Suppressor macrophage treated with lipopolysaccharide for 4 hours (primary cell): Measurements from ENCODE around the gene AGO4.
"Not testable (repeated sequence)": the region's sequence is repeated elsewhere in the genome, so short reads cannot be mapped to it uniquely, and the experiment has no call there.

Experiments used
- DNase-seq: peaks from one replicate; pipeline ENCODE4 v3.0.0-alpha.2; 2020

AGO4 gene

DNA sequence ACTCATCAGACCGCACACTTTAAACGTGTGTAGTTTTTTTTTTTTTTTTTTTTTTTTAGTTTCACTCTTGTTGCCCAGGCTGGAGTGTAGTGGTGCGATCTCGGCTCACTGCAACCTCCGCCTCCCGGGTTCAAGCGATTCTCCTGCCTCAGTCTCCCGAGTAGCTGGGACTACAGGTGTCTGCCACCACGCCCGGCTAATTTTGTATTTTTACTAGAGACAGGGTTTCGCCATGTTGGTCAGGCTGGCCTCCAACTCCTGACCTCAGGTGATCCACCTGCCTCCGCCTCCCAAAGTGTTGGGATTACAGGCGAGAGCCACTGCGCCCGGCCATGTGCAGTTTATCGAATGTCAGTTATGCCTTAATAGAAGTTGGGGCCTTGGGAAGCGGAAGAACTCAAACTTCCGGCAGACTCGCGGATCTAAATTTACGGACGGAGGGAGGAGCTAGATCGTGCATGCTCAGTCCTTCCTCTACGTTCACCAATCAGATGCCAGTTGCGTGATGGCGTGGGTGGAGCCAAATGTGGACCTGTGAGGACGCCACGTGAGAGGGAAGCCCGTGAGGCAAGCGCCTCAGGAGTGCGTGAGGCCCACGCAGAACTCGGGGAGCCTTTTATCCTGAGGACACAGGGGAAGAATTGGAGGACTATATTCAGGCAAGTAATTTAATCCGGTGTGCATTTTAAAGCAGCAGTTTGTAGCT, 61.6 kb downstream of the AGO4 start:
- not testable (repeated sequence) for DNase-seq

DNA sequence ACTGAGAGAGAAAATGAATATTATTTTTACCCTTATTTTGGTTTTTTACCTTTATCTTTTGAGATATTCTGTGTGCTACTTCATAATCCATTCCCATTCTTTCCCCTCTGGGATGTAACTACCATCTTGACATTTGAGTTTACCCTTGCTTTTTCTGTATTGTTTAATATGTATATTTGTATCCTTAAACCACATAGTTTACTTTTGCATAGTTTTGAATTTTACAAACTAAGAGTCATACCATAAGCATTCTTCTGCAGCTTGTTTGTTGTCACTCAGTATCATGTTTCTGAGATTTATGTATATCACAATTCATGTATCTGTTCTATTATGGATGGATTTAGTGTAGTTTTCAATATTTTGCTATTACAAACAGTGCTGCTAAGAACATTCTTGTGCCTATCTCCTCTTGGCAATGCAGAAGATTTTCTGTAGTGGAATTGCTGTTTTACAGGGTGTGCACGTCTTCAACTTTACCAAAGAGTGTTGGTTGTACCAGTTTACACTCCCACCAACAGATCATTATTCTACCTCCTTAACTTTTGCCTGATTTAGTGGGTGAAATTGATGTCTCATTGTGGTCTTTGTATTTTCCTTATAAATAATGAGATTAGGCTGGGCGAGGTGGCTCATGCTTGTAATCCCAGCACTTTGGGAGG, 63.0 kb downstream of the AGO4 start:
- DNase-seq = no peak

DNA sequence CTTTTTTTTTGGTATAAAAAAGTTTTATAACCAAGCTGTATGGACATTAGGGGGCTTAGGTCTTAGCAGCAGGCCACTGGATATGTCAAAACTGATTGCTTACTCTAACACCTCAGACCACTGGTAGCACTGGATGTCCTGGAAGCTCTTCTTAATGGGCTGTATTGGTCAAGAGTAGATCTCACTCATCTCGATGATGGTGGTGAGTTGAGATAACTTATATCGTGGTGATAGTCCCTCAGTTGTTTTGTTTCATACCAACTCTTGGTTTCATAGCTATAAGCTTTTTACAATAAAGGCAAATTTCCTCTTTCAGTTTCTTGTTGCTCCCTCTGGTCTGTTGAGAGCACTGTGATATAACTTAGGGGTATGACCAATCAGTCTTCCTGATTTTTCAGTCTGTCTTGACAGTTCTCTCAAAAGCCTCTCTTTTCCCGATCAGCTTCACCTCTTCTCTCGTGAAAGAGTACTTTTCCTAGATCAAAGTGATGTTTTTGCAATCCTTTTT, 65.5 kb downstream of the AGO4 start:
- DNase-seq = peak; percentile 54

DNA sequence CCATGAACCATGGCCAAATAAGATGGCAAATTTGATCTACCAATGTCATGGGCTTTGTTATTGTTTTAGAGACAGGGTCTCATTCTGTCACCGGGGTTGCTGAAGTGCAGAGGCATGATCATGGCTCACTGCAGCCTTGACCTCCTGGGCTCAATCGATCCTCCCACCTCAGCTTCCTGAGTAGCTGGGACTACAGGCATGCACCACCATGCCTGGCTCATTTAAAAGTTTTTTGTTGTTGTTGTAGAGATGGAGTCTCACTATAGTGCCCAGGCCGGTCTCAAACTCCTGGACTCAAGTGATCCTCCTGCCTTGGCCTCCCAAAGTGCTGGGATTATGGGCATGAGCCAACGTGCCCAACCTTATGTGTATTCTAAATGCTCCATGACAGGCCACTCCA, 66.3 kb downstream of the AGO4 start:
- DNase-seq = not testable (repeated sequence)

DNA sequence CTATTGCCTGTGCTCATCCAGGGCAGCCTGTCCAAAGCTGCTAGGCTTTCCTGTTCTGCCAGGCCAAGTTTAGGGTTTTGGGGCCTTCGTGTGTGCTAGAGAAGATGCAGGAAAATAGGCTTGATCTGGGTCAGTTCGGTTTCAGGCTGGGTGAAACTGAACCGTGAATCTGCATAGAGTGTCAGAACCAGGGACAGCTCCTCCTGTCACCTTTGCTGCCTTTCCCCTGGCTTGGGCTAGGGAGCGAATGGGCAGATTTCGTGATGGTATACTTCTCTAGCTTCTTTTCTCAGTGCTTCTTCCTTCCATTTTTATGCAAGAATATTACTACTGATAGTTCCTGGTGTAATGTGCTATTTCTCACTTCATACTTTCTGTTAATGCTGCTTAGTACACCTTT, 69.2 kb downstream of the AGO4 start:
- no peak for DNase-seq

DNA sequence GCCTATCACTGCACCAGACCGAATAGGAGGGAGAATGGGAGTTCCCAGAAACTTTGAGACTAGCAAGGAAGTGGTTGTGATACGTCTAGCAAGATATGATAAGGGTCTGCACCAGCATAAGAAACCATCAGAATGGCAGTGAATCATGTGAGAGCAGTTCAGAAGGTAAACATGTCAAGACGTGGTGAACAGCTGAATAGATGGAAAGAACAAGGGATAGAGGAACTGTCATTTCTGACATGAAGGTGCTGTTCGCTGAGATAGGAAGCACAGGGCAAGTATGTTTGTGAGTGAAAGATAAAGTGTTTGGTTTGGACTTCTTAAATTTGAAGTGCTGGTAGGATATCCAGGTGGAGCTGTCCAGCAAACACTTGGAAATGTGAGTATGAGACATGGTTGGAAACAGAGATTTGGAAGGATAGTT, 74.0 kb downstream of the AGO4 start:
- no peak for DNase-seq

DNA sequence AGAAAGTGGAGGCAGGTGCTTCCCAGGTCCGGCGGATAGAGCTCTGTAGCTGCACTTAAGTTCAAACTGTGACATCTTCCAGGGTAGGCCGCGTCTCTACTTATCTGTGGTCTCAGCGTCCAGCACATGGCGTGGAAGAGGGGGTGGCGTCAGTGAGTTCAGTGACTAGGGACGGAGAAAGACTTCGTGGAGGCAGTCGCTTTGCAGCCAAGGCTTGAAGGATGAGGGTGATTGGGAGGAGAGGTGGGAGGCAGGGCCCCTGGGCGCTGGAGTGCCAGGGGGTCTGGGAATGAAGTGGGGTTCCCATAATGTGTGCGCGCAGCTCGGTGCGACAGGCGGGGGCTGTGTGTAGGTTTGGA, 74.7 kb downstream of the AGO4 start:
- DNase-seq = no peak

DNA sequence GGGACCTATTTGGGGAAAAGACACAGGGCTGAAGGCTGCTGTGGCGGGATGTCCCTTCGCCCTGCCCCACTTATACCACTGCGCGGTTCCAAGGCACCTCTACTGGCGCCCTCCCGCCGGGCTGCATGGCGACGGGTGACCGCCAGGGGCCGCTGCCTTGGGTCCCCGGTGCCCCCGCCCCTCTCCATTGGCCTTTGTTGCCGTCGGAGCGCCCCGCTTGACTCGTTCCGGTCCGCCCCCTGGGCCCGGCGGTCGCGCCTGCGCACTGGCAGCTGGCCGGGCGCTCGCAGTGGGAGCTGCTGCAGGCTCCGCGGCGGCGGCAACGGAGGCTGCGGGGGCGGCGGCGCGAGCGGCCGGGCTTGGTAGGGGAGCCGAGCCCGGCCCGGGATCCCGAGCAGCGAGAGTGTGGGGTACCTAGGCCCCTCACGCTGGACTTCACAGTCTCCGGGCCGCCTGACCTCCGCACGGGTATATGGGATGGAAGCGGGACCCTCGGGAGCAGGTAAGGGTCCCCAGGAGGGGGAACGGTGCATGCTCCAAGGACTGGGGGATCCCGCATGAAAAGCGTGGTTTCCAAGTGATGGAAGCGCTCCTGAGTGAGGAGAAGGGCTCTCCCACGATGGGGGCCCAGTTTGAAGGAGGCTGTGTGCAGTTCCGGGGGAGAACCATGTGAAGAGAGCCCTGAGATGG, 75.3 kb downstream of the AGO4 start, which contains the start of gene AGO1:
Gene AGO1, plus strand, starts transcription at position 265 of the 690 bp plus-strand sequence. Its CDS starts 213 bp downstream, at position 478.
- DNase-seq = peak; percentile 98

DNA sequence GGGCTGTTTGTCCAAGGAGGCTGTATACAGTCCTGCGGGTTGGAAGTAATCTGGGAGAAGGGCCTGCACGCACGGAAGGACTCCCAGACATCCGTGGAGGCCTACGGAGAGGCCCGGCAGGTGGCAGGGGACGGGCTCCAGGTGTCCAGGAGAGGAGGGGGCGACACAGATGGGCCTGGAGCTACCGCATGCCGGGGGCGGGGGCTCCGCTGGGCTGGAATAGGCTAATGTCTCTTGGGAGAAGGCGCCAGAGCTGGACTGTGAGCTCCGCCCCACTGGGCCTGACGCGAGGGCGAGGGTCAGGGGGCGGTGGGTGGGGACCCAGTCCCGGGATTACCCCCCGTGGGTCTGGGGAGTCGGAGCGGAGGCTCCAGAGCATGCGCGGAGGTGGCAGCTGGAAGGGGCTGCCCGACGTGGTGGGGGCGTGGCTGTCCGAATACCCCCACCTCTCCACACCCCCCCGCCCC, 75.9 kb downstream of the AGO4 start:
- DNase-seq = peak; percentile 37

DNA sequence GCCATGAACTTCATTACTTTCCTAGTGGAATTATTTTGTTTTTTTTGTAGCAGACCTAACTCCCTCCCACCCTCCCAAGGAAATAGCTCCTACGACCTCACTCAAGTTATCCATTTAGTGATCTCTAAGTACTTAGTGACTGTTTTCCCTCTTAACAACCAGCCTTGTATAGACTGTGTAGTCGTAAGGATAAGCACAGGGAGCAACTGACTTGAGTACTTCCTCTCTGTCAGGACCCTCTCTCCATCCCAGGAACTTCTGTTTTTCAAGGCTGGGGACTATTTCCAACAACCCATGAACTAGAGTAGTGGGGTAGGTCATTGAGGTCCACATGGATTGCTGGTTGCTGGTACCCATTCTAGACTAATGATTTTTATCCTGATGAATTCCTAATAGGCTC, 77.1 kb downstream of the AGO4 start:
- DNase-seq = no peak

DNA sequence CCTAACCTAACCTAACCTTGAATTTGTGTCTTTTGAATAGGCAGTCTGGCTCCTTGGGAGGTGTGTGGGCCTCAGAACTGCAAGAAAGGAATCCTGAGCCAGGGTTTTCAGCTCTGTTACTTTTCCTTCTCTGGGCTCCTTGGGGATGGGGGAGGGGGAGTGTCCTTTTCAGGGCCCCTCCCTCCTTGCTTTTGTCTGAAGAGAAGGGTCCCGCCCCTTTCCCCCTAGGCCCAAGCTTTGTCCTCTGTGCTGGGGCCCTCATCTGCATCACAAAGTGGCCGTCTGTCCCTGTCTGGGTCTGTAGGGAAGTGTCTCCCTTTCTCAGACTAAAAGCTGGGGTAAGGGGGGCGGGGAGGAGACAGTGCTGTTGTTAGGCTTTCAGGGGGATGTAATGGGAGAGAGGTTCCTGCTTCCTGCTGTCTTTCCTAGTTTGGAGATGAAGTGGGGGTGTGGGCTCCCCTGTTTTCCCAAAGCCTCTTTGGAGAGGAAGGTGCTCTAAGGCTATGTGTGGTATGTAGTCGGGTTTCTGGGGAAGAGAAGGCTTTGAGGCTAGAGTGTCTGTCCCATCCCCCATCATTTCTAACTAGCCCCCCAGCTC, 78.2 kb downstream of the AGO4 start:
- DNase-seq = no peak

DNA sequence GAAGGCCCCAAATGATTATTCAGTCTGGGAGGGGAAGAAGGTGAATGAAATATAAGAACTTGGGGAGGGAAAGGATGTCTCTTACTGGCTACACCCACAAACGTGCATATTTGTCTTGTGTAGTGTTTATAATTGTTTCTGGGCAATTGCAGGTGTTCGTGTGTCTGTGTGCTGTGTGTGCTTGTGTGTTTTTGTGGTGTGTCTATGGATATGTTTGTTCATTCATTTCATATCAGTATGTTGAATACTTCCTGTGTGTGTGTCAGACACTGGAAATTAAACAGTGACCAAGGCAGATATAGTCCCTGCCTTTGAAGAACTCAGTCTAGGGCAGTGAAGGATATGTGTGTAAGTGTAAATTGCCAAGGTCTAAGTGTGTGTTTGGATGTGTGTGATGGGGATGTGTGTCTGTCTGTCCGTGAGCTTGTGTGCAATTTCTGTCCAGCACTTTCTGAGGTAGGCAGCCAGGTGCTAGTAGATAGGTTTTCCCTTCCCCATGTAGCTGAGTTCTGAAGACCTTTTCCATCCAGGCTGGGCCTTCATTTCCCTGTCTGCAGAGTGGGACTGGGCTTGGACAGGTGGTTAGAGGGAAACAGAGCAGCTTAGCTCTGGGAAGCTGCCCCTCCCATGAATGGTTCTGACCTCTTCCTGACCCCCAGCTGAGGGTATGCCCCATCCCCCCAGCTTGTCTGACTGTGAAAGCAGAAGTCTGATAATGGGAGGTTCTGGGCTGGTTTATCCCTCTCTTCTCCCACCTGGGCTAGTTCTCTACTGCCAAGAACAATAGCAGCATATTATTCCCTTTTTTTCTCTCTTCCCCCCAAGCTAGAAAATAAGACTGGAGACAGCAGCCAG, 79.0 kb downstream of the AGO4 start:
- DNase-seq = no peak

DNA sequence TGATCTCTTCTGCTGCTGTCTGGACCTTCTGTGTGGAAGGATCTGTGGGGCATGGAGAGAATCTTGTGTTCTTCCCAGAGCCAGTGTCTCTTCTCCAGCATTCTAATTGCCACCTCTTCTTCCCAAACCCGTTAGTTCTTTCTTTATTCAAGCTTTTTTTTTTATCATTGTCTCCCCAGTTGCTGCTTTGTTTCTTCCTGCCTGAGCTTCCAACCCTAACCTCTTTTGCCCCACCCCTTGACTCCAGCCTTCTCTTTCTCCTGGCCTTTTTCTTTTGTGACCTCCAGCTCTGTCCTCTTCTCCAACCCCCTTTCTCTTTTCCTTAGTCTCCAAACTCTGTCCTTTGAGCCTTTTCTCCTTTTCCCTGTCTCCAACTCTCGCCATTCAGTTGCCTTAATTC, 79.7 kb downstream of the AGO4 start:
- DNase-seq = no peak

DNA sequence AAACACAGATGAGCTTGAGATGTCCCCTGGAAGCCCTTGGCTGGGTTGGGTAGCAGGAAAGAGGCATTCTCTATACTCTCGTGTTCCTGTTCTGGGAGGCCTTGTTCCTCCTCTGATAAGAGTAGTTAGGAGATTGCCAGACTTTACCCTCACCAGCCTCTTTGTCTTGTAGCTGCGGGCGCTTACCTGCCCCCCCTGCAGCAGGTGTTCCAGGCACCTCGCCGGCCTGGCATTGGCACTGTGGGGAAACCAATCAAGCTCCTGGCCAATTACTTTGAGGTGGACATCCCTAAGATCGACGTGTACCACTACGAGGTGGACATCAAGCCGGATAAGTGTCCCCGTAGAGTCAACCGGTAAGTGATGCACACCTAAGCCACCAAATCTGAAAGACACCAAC, 80.4 kb downstream of the AGO4 start:
- no peak for DNase-seq

DNA sequence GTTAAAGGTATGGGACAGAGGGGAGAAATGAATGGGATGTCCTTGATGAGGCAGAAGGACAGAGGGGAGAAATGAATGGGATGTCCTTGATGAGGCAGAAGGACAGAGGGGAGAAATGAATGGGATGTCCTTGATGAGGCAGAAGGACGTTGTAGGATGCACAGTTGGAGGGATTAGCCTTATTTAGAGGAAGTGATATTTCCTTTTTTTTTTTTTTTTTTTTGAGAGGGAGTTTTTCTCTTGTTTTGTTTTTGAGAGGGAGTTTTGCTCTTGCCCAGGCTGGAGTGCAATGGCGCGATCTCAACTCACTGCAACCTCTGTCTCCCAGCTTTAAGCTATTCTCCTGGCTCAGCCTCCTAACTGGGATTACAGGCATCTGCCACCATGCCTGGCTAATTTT, 81.2 kb downstream of the AGO4 start:
- peak; percentile 40 for DNase-seq

DNA sequence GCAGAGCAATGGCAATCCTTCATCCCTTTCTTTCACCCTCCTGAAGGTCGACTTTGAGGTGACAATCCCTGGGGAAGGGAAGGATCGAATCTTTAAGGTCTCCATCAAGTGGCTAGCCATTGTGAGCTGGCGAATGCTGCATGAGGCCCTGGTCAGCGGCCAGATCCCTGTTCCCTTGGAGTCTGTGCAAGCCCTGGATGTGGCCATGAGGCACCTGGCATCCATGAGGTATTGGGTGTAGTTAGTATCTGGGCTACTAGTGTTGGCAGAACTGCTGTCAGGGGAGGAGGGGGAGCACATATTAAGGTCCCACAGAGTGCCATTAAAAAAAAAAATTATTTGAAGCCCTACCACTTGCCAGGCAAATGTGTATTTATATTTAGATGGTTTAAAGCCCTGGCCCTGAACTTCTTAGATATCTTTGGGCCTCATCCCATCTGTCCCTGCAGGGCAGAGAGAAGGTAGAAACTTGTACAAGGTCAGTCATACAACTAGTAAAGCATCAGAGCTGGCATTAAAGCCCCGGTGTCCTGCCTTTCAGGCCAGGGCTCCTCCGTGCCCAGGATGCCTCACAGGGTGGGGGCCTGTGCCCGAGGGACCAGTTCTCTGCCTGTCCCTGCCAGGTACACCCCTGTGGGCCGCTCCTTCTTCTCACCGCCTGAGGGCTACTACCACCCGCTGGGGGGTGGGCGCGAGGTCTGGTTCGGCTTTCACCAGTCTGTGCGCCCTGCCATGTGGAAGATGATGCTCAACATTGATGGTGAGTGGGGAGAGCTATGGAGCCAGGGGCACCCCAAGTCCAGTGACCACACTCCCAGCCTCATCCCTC, 85.4 kb downstream of the AGO4 start:
- no peak for DNase-seq

DNA sequence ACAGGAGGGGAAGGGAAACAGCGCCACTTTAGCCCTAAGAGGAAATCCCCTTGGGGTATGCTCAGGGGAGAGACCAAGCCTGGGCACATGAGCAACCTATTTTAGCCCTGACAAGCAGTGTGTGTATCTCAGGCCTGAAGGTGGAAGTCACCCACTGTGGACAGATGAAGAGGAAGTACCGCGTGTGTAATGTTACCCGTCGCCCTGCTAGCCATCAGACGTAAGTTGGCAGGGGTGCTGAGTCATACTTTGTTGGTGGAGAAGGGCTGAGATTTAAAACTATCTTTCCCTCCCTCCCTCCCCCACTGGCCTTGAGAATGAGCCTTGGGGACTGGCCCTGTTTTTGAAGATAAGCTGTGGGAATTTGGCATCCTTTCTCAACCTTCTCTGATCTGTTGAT, 86.4 kb downstream of the AGO4 start:
- peak; percentile 88 for DNase-seq

DNA sequence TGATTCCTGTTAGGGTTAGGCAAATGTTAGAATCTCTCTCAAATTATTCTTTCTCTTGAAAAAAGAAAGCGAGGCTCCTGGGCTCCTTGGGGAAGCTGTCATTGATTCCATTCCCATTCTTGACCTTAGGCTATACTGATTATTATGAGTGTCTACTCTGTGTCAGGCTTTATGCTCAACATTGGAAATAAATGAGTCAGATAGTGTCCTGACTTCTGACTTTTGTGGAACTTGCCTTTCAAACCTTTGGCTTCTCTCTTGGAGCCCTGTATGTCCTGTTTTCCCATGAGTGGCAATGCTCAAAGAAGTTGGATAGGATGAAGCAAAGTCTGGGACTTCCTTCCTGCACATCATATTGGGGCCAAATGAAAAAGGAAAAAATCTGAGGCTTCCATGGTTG, 86.8 kb downstream of the AGO4 start:
- DNase-seq = peak; percentile 28

DNA sequence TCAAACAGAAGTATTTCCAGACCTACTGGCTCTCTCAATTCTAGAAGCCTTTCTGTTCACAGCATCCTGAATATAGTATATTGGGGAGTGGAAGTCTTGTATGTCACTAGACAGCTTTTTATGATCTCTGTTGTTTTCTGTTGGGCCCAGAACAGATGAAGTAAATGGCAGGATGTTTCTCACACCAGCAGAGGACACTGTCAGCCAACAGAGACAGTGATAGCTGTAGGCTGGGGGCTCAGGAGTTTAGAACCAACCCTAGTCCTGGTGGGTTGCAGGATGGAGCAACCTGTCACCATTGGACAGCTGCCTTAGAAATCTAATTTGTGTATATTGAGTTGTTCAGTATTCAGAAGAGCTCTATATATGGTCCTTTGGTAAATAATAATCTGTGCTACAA, 92.1 kb downstream of the AGO4 start:
- DNase-seq = no peak

DNA sequence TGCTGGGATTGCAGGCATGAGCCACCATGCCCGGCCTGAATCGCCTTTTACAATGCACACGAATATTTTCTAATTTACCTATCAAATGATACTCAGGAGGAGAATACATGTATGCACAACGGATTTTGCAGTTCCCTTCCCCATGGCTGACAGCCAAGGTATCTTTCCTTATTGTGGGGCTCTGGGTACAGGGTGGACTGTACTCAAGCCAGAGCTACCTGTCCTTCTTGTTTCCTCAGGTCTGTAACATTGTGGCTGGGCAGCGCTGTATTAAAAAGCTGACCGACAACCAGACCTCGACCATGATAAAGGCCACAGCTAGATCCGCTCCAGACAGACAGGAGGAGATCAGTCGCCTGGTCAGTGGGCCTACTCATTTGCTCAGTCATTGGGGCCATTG, 93.4 kb downstream of the AGO4 start:
- DNase-seq = no peak

DNA sequence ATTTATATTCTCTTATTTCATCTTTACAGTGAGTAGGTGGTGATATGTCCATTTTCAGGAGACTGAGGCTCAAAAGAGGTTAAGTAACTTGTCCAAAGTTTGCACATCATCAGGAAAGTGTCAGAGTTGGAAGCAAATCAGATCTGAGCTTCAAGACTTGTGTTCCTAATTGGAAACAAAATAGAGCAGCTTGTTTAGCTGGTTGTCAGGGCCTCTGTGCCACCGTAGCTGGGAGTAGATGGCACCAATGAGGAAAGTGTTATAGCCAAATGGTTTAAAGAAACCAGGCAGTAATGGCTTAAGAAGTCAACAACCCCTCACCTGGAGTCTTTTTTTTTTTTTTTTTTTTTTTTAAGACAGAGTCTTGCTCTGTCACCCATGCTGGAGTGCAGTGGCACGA, 94.9 kb downstream of the AGO4 start:
- no peak for DNase-seq
